HepG2 (cell line): Measurements from ENCODE around the gene EPHB4. TPM values are rescaled to one million over a fixed set of nuclear protein-coding genes. Genes with fewer than 3 reads are reported as not detected.

ENCODE experiments used
- CHCHD3 ChIP-seq: sonication (generic); formaldehyde crosslinking; IDR thresholded peaks from 2 replicates; pipeline ENCODE4 v1.8.0; 2022; ENCODE audit warnings: mild to moderate bottlenecking, missing genetic modification reagents, moderate library complexity
- FLYWCH1 ChIP-seq: sonication (generic); formaldehyde crosslinking; IDR thresholded peaks from 2 replicates; pipeline ENCODE4 v1.8.1; 2023; ENCODE audit warnings: mild to moderate bottlenecking, missing genetic modification reagents
- HNRNPUL1 ChIP-seq: fragments of 200-400 bp; formaldehyde crosslinking; IDR thresholded peaks from 2 replicates; pipeline ENCODE4 v1.6.1; 2017; ENCODE audit warnings: low read depth, mild to moderate bottlenecking, low read length, moderate library complexity
- MEIS1 ChIP-seq: sonication (generic); formaldehyde crosslinking; IDR thresholded peaks from 2 replicates; pipeline ENCODE4 v1.9.0; 2021; ENCODE audit warnings: mild to moderate bottlenecking, missing genetic modification reagents, moderate library complexity, borderline replicate concordance
- MIER3 ChIP-seq: IDR thresholded peaks from 2 replicates; pipeline ENCODE4 v1.6.1; 2016; ENCODE audit warnings: missing compliant biosample characterization, borderline replicate concordance
- NFIB ChIP-seq: sonication (generic); formaldehyde crosslinking; IDR thresholded peaks from 2 replicates; pipeline ENCODE4 v1.9.0; 2021; ENCODE audit warnings: missing genetic modification reagents, mild to moderate bottlenecking, borderline replicate concordance
- PITX1 ChIP-seq: sonication (generic); formaldehyde crosslinking; IDR thresholded peaks from 2 replicates; pipeline ENCODE4 v1.5.1; 2020; ENCODE audit warnings: mild to moderate bottlenecking, missing genetic modification reagents
- RBM39 ChIP-seq: fragments of 200-400 bp; formaldehyde crosslinking; IDR thresholded peaks from one replicate; pipeline ENCODE4 v1.6.1; 2018; ENCODE audit warnings: antibody characterized with exemption, mild to moderate bottlenecking, low read depth, low read length; ENCODE audit not compliant: poor library complexity, severe bottlenecking
- SATB2 ChIP-seq: sonication (generic); formaldehyde crosslinking; IDR thresholded peaks from 2 replicates; pipeline ENCODE4 v1.5.0; 2020; ENCODE audit warnings: missing genetic modification reagents
- SMAD1 ChIP-seq: sonication (generic); formaldehyde crosslinking; IDR thresholded peaks from 2 replicates; pipeline ENCODE4 v1.4.0; 2020; ENCODE audit warnings: missing genetic modification reagents, low read depth, mild to moderate bottlenecking, borderline replicate concordance
- SRSF9 ChIP-seq: fragments of 200-400 bp; formaldehyde crosslinking; IDR thresholded peaks from 2 replicates; pipeline ENCODE4 v1.6.1; 2018; ENCODE audit warnings: borderline replicate concordance, mild to moderate bottlenecking, low read depth, low read length; ENCODE audit not compliant: insufficient read depth, poor library complexity, severe bottlenecking
- ZNF121 ChIP-seq: sonication (generic); formaldehyde crosslinking; IDR thresholded peaks from 2 replicates; pipeline ENCODE4 v1.5.0; 2020; ENCODE audit warnings: mild to moderate bottlenecking, missing genetic modification reagents
- ZNF557 ChIP-seq: sonication (generic); formaldehyde crosslinking; IDR thresholded peaks from 2 replicates; pipeline ENCODE4 v1.4.0; 2020; ENCODE audit warnings: missing genetic modification reagents
- ZNF615 ChIP-seq: sonication (generic); formaldehyde crosslinking; IDR thresholded peaks from 2 replicates; pipeline ENCODE4 v1.5.0; 2020; ENCODE audit warnings: mild to moderate bottlenecking, missing genetic modification reagents, borderline replicate concordance
- ZNF616 ChIP-seq: sonication (generic); formaldehyde crosslinking; IDR thresholded peaks from 2 replicates; pipeline ENCODE4 v1.5.0; 2020; ENCODE audit warnings: low read depth, mild to moderate bottlenecking, missing genetic modification reagents
- ZNF639 ChIP-seq: conservative IDR thresholded peaks from 2 replicates; pipeline ENCODE4 v1.6.1; 2018; ENCODE audit warnings: missing genetic modification reagents
- ZNF747 ChIP-seq: sonication (generic); formaldehyde crosslinking; IDR thresholded peaks from 2 replicates; pipeline ENCODE4 v1.8.1; 2023; ENCODE audit warnings: missing genetic modification reagents, mild to moderate bottlenecking, borderline replicate concordance
- polyA plus RNA-seq, 8 experiments: library from polyadenylated mRNA; depleted of rRNA in 3 of 8; stranded (reverse) in 7 of 8; unstranded in 1 of 8; fragments of >200 nt; fragmentation: Illumina TruSeq in 4 of 8; extraction: Trizol in 4 of 8; gene quantifications; 2 replicates each; pipeline versions ENCODE4 v1.2.1 to v1.2.3, GENCODE V29; 2011 to 2016; ENCODE audit warnings: low read depth in 4 of 8, missing spikeins in 1 of 8, mixed read lengths in 1 of 8; ENCODE audit not compliant: insufficient read depth in 1 of 8
- total RNA-seq, 5 experiments: library from RNA; depleted of rRNA; stranded (reverse); fragments of >200 nt; fragmentation: Illumina TruSeq; extraction: Trizol; gene quantifications; 2 replicates each; pipeline ENCODE4 v1.2.3, GENCODE V29; 2016; ENCODE audit warnings: low read depth in 1 of 5
- TF ChIP-seq, protein P1 (sequence below): sonication (generic); formaldehyde crosslinking; conservative IDR thresholded peaks from 2 replicates; pipeline ENCODE4 v1.5.0; 2020; ENCODE audit warnings: missing genetic modification reagents
- TF ChIP-seq, protein P2 (sequence below): IDR thresholded peaks from 2 replicates; pipeline ENCODE4 v1.6.1; 2016; ENCODE audit warnings: mild to moderate bottlenecking
- TF ChIP-seq, protein P3 (sequence below): IDR thresholded peaks from 2 replicates; pipeline ENCODE4 v1.6.1; 2016
- TF ChIP-seq, protein P4 (sequence below): IDR thresholded peaks from 2 replicates; pipeline ENCODE4 v1.6.1; 2016; ENCODE audit warnings: missing compliant biosample characterization, missing genetic modification reagents, borderline replicate concordance

The EPHB4 gene
- total and polyA plus RNA-seq, 2 of the 13 experiments (the other 11 are each of a cell fraction or from before 2014, with no cell fraction given), result 61.4 to 69.6 TPM

DNA sequence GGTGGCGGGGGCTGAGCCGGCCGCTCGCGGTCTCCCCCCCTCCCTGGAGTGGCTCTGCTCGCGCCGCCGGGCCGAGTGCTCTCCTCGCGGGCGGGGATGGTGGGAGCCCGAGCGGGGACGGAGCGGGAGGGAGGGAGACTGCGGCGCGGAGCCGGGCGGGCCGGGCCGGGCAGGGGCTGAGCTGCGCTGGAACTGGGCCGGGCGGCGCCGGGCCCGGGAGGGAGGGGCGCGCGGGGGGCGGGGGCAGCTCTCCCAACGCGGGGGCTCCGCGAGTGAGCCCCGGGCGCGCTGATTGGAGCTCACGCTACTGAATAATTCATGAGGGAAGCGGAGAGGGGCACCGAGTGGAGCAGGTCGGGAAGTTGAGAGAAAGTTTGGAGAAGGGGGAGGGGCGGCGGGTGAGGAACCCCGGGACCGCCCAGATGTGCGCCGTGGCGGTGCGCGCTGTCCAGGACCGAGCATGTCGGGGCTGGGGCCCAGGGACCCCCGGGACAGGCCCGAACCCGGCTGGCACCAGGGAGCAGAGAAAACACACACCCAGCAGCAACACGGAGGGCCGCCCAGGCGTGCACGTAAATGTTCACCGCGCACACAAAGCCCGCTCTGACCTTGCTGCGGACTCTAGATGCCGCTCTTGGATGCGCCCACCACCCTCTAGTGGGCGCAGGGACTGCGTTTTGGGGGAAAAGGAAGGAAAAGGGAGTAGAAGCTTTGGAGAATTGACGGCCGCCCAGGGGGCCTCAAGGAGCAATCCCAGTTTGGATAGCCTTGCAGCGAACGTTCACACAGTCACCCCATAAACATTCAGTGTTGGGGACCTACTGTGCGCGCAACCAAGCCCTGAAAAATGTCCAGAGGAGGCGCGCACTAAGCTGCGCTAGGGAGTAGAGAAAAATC, at the start of gene EPHB4 (continued):
- TF ChIP-seq, protein P1, sequence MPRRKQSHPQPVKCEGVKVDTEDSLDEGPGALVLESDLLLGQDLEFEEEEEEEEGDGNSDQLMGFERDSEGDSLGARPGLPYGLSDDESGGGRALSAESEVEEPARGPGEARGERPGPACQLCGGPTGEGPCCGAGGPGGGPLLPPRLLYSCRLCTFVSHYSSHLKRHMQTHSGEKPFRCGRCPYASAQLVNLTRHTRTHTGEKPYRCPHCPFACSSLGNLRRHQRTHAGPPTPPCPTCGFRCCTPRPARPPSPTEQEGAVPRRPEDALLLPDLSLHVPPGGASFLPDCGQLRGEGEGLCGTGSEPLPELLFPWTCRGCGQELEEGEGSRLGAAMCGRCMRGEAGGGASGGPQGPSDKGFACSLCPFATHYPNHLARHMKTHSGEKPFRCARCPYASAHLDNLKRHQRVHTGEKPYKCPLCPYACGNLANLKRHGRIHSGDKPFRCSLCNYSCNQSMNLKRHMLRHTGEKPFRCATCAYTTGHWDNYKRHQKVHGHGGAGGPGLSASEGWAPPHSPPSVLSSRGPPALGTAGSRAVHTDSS (CRISPR knock-in tag), result no peak
- TF ChIP-seq ZNF557 (CRISPR knock-in tag) (no peak), MEIS1 (CRISPR knock-in tag) (0 out of 2 replicates have a peak, but pooled peaks have one; percentile 46), SRSF9 (no peak), SATB2 (no peak), ZNF615 (CRISPR knock-in tag) (no peak), HNRNPUL1 (no peak), MIER3 (peak; percentile 56; the same call in 1 of the 2 replicates), ZNF639 (CRISPR knock-in tag) (no peak), PITX1 (CRISPR knock-in tag) (no peak; the same call in 1 of the 2 replicates), ZNF121 (CRISPR knock-in tag) (no peak), ZNF616 (CRISPR knock-in tag) (no peak), CHCHD3 (no peak; the same call in 1 of the 2 replicates), FLYWCH1 (CRISPR knock-in tag) (no peak), ZNF747 (CRISPR knock-in tag) (no peak), NFIB (CRISPR knock-in tag) (no peak), RBM39 (peak; percentile 84), SMAD1 (CRISPR knock-in tag) (peak; percentile 81; the same call in 1 of the 2 replicates)
- TF ChIP-seq, protein P2, sequence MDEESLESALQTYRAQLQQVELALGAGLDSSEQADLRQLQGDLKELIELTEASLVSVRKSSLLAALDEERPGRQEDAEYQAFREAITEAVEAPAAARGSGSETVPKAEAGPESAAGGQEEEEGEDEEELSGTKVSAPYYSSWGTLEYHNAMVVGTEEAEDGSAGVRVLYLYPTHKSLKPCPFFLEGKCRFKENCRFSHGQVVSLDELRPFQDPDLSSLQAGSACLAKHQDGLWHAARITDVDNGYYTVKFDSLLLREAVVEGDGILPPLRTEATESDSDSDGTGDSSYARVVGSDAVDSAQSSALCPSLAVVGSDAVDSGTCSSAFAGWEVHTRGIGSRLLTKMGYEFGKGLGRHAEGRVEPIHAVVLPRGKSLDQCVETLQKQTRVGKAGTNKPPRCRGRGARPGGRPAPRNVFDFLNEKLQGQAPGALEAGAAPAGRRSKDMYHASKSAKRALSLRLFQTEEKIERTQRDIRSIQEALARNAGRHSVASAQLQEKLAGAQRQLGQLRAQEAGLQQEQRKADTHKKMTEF (CRISPR knock-in tag), result peak; percentile 78
- TF ChIP-seq, protein P3, sequence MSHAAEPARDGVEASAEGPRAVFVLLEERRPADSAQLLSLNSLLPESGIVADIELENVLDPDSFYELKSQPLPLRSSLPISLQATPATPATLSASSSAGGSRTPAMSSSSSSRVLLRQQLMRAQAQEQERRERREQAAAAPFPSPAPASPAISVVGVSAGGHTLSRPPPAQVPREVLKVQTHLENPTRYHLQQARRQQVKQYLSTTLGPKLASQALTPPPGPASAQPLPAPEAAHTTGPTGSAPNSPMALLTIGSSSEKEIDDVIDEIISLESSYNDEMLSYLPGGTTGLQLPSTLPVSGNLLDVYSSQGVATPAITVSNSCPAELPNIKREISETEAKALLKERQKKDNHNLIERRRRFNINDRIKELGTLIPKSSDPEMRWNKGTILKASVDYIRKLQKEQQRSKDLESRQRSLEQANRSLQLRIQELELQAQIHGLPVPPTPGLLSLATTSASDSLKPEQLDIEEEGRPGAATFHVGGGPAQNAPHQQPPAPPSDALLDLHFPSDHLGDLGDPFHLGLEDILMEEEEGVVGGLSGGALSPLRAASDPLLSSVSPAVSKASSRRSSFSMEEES (CRISPR knock-in tag), result no peak; the same call in 1 of the 2 replicates
- TF ChIP-seq, protein P4, sequence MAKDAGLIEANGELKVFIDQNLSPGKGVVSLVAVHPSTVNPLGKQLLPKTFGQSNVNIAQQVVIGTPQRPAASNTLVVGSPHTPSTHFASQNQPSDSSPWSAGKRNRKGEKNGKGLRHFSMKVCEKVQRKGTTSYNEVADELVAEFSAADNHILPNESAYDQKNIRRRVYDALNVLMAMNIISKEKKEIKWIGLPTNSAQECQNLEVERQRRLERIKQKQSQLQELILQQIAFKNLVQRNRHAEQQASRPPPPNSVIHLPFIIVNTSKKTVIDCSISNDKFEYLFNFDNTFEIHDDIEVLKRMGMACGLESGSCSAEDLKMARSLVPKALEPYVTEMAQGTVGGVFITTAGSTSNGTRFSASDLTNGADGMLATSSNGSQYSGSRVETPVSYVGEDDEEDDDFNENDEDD (CRISPR knock-in tag), result peak; percentile 64; the same call in 1 of the 2 replicates
